ENCODE measurements around the gene NOSTRIN.
"Not testable (repeated sequence)": the region's sequence is repeated elsewhere in the genome, so short reads cannot be mapped to it uniquely, and the experiment has no call there.

NOSTRIN gene

DNA sequence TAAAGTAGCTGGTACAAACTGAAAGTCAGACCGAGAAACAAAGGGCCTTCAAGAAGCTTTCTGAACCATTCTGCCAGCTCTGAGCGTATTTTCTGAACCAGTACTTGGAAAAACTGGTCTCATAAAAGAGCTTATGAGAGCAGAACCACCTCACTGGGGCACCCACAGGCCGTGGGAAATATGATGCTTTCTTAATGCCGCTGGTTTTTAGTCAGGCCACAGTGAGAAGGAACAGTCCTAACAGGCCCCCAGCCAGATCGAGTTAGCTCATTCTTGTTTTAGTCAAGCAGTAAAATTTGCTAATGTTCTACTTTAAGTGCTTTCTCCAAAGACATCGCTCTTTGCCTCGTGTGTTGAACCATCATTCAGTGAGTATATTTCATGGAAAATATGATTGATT is 12.7 kb upstream of the NOSTRIN start:
- no peak for DNase-seq (ENCODE audit: low read depth, low spot score)

DNA sequence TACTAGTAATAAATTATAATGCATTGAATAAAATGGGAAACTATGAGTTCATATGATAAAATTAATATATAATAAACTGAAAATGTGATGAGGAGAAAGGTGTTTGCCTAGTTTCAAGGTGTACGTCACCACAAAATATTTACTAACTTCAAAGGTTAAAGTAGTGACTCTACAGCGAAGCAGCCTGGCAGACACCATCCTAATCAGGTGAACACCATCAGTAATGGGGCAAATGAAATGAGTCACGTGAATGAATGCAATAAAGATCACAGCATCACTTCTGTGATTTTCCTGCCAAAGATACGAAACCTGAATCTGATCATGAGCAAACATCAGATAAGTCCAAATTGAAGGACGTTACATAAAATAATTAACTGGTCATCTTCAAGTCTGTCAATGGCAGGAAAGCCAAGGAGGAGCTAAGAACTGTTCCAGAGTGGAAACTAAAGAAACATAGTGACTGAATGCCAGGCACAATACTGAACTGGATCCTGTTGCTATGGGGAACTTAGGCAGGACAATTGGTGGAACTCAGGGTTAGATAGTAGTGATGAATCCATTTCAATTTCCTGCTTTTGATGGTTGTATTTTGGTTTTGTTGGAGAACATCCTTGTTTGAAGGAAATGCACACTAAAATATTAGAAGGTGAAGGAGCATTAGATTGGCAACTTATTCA is 12.1 kb upstream of the NOSTRIN start:
- DNase-seq (ENCODE audit: low read depth, low spot score) = no peak

DNA sequence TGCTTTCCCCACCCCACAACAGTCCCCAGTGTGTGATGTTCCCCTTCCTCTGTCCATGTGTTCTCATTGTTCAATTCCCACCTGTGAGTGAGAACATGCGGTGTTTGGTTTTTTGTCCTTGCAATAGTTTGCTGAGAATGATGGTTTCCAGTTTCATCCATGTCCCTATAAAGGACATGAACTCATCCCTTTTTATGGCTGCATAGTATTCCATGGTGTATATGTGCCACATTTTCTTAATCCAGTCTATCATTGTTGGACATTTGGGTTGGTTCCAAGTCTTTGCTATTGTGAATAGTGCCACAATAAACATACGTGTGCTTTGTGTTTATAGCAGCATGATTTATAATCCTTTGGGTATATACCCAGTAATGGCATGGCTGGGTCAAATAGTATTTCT is 11.3 kb upstream of the NOSTRIN start:
- not testable (repeated sequence) for DNase-seq (ENCODE audit: low read depth, low spot score)

DNA sequence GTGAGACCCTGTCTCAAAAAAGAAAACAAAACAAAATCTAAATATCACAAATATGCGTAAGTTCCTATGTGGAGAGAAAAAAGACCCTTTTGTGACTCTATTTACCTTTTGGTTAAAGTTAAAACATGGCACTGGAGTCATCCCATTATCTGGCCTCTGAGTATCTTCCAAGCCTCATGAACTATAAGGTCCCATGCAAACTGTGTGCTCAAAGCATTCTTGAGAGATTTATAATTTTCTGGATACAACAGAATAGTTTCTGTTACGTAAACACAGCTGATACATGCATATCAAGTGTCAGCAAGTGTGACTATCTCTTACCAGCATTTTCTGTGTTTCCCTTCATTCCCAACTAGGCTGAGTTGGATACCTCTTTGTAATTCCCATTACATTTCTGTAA is 8.8 kb upstream of the NOSTRIN start:
- no peak for DNase-seq (ENCODE audit: low read depth, low spot score)

DNA sequence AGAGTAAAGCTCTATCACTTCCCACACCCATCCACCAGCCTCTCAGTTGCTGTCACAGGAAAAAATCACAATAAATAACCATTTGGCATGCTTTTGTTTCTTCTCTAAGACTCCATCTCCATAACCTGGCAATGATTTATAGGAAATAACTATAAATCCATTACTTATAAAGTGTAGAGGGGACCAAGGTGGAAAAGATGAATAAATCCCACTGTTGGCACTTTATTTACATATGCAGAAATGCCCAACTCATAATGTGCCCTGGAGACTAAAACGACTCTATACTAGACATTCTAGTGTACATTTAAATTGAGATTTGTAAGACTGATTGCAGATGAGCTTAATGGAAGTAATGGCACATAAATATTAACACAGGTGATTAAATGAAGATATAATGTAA is 7.5 kb upstream of the NOSTRIN start:
- DNase-seq (ENCODE audit: low read depth, low spot score) = no peak

DNA sequence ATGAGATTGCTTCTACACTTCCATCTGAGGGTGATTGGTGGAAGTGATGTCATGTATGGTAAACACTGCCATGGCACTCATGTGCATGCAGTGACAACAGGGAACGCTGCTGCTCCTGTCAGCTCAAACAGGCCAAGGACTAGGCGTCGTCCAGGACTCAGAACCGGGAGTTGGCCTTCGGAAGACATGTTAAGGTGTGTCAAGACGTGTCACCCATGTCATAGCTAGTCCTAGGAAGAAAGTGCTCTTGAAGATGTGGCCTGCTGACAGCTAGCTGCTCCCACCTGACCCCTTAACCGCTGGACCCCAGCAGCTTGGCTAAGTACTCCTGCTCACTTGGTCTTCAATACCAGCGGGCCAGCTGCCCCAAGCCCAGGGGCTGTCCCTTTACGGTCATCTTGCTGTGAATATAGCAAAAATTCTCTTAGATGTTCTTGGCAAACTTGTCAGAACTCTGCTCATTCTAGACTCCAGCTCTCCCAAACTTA is 6.3 kb upstream of the NOSTRIN start:
- DNase-seq (ENCODE audit: low read depth, low spot score) = no peak

DNA sequence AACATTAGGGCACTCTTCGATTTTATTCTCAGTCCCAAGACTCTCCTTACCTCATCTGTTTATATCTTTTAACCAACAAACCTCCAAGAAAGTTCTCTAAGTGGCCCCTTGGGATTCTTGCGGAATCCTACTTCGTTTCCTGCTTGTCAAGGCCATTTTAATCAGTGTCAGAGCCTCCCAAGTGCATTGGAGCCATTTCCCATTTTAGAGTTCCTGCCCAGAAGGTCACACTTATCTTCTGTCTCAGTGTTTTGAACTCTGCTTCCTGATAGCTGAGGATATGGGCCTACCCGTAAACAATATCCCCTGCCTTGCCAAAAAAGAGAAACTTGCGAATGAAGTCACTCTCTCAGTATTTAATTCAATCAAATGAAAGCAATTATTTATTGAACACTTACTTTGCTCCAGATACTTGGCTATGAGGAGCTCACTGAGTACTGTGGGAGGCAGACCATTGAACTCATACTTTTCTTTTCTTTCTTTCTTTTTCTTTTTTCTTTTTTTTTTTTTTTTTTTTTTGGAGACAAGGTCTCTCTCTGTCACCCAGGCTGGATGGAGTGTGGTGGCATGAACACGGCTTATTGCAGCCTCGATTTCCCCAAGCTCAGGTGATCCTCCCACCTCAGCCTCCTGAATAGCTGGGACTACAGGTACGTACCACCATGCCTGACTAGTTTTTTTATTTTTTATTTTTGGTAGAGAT is 5.7 kb upstream of the NOSTRIN start:
- DNase-seq (ENCODE audit: low read depth, low spot score) = no peak

DNA sequence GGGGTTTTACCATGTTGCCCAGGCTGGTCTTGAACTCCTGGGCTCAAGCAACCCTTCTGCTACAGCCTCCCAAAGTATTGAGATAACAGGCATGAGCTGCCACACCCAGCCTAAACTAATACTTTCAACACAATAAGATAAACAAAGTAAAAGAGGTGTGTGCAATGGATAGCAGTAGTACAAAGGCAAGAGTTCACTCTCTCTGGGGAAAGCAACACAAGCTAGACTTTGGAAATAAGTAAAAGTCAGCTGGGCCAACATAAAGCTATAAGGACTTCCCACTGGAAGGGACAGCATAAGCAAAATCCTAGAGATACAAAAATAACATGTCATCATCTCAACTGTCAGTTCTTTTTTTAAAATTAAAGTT is 5.2 kb upstream of the NOSTRIN start:
- DNase-seq (ENCODE audit: low read depth, low spot score) = no peak

DNA sequence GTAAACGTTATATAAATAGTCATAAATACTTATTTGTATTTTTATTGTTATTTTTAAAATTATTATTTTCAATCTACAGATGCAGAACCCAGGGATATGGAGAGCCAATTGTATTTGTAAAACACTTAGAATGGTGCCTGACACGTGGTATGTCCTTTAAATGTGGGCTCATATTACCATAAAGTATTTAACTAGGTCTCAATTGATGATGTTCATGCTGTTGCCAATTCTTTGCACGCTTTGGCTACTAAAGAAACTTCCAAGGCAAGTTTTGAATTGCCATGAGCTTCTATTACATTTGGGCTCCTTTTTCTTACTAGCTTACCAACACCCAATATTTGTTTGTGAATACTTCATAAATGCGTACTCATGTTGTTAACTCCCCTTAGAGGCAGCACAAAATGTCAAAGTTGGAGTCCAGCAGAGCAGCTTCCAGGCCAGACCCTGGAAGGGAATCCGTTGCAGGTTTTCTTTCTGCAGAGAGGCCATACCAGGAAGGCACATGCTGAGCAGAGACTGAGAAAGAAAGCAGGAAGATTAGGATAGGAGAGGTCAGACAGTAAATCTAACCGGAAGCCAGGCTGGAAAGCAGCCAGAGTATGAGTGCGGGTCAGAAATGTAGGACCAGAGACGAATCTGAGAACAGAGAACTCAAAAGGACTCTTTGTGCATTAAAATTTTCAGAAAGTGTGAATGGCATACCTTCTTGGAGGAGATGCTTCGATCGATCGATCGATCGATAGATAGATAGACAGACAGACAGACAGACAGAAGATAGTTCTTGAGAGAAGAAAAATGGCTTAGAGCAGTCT is 4.2 kb upstream of the NOSTRIN start:
- no peak for DNase-seq (ENCODE audit: low read depth, low spot score)

DNA sequence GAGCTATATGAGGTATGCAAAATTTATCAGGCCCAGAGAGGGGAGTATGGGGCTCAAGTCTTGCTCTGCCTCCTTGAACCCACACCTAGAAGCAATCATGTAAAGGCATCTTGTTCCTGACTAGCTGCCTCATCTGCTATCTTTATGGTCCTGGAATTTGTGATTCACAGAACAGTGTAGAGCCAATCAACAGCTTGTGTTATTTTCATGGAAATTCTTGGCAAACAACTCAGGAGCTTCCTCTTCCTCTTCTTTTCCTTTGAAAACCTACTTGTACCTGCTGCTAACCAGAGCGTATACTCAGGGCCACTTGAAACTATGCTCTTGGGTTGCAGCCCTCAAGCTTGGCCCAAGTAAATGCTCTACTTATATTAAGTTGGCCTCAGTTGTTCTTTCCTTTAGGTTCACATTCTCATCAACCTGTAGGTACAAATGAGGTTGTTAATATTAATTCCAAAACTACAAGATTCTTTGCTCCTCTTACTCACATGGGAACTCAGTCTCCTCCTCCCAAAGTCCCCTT is 3.5 kb upstream of the NOSTRIN start:
- no peak for DNase-seq (ENCODE audit: low read depth, low spot score)

DNA sequence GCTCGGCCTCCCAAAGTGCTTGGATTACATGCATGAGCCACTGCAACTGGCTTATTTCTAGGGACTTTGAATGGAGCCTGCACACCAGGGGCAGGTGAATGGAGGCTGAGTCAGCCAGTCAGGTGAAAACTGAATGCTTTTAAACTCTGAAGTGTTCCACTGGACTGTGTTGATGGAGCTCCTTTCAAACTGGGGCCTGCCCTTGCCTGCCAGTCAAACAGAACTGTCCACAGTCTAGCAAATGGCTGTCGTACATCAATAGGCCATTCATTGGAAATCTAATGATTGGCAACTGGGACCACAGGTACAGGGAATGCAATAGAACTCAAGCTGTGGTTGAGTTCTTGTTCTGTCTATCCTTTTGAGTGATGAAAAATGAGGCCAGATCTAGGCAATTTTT is 966 bp upstream of the NOSTRIN start:
- DNase-seq (ENCODE audit: low read depth, low spot score) = no peak

DNA sequence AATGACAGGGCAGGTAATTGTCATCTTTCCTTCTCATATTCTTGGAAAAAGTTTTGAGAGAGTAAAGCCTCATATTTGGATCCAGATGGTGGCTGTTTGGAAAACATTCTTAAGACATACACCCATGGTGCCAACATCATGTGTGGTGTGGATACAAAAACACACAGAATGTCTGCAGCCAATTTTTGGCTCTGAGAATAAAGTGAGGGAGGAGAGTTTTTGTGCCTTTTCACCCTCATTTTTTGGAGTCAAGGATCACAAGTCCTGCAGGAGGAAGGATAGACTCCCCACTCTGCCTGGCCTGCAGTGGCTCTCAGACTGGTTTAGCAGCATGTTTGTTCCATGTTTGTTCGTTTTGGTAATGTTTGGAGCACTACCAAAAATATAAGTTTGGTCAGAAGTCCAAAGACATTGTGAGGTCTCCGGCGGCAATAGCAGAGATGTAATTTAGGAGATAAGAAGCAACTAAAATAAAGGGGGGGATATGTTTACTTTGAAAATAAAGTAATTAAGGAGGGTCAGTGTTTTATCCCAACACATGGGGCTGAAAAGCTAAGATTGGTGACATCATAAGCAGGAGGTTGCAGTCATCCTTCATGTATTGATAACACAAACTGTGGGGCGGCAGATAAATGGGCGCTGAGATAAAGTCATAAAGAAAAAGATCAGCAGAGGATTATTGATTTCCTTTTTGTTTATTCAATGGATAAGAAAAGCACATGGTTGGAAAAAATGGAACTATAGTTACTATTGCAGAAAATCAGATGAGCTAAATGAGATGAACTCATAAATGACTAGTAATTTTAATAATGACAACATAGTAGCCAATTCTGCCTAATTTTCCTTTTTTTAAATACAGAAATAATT is 655 bp downstream of the NOSTRIN start:
- DNase-seq (ENCODE audit: low read depth, low spot score) = no peak

DNA sequence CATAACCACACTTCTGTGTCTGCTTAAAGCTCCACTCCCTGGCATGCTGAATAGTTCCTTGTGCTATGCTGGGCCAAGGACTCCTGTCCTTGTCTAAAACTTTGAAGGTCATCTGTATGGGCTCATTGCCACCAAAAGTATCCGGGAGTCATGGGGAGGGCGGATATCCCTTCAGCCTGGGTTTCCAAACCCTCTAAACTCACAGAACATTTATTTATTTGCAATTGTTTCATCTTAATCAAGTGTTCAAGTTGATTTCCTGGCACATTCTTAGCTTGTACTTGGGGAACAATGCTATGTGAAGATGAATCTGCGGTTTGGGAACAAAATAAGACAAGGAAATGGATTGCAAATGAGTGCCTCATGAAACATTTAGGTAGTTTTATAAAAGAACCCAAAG is 1.8 kb downstream of the NOSTRIN start:
- DNase-seq (ENCODE audit: low read depth, low spot score) = no peak

DNA sequence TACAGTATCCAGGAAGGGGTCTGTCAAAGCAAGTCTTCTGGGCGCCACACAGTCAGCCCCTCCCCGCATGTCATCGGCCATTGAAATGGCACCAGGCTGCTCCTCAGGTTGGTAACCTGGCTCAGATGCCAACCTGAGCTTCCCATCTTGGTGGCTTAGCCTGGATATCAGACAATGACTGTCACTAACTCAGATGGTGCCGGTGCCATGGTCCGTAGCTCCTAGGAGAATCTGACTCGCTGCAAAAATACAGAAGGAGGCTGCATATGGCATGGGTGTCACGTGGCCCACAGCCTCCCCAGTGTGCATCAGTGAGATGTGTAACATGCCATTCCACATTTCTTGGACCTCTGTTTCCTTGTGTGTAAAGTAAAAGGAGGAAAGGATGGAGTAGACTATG is 3.2 kb downstream of the NOSTRIN start:
- no peak for DNase-seq (ENCODE audit: low read depth, low spot score)

DNA sequence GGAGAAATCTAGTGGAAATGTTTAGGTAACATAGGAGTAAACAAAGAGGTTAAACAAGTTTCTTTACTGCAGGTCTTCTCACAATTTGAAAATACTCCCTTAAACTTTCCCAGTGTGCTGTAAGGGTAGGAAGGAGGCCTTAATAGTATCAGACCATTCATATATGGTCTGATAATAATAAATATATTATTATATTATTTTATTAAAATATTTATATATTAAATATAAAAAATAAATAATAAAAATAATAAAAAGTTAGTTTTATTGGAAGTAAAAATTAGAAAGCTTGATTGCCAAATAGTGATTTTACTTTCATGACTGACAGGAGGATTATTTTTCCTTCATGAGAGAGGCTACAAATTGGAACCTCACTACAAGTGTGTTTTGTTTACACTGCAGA is 7.1 kb downstream of the NOSTRIN start:
- no peak for DNase-seq (ENCODE audit: low read depth, low spot score)

DNA sequence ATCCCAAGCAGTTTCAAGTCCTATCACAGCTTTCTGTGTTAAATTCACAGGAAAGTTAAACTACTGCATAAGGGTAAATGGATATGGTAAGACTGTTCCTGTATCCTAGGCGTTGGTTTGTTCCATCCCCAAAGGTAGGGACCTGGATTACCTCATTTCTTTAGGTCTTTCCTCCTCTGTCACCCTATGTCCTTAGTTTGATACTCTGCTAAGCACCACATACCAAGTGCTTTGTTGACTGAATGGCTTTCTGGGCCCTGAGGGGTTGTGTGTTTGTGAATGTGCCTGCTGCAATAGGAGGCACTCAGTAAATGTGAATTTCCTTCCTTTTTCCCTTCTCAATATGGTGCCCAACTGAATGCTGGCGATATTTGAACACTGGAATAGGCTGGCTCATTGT is 7.8 kb downstream of the NOSTRIN start:
- no peak for DNase-seq (ENCODE audit: low read depth, low spot score)

DNA sequence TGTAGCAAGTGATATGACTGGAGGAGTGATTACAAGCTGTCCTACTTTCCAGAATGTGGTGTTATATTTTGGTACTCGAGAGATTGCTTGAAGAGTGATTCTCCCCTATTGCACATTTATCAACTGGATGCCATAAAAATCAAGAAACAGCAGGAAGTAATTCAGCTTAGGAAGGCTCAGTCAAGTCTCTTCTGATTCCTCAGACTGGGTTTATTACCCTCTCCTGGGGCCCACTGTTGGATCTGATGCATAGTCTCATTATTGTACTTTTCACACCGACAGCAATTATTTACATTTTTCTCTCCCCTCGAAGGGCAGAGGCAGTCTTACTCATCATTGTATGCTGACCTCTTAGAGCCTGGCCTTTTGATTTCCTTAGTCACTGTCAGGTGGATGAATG is 9.3 kb downstream of the NOSTRIN start:
- no peak for DNase-seq (ENCODE audit: low read depth, low spot score)

DNA sequence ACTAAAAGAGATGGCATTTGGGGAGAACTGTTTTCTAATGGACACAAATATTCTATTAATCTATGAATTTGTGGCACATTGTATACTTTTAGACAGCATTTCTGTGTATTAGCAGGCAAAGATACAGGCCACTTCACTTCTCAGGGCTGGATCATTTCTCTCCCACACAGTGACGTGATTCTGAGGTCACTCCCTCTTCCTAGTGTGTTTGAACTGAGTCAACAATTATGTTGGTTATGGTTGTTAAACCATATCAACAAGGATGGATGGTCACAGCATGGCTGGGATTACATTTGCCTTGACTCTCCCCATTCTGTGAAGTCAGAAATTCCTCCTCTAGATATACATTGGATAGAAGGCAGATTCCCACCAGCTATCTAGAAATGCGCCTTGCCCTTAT is 11.6 kb downstream of the NOSTRIN start:
- DNase-seq (ENCODE audit: low read depth, low spot score) = no peak

DNA sequence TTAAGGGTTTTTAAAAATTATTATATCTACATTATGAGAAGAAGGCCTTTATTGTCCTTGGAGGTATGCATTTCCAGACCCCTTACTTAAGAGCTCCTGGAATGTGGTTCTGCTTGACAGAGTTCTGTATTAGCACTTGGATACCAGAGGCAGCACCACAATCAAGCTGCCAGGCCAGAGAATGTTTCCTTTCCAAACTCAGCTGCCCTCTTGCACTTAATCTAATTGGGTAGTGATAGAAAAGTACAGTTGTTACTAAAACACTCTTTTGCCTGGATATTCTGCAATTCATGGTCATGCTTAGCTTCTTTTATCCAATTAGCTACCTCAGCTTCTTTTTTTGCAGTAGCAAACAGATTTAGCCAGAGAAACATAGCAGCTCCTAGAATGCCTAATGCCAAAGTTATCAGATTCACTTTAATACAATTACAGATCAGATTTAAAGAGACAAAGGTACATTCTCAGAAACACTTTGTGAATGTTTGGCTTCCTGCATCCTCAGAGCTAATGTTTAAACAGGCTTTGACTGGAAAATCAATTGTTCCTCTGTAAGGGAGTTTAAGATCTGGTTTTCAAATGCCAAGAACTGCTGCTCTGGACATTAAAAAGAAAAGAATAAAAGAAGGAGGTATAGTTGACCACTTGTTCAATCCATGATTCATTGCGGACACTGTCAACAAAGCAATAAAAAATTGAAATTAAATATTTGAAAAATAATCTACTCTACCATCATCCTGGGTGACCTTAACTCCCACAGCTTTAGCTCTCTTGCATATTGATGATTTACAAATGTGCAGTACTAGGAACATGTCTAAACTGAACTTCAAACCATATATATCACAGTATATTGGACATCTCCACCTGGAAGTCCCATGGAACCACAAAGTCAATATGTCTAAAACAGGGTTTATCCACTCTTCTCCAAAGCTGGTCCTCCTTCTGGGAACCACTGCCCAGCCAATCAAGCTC is 12.8 kb downstream of the NOSTRIN start:
- DNase-seq (ENCODE audit: low read depth, low spot score) = no peak

DNA sequence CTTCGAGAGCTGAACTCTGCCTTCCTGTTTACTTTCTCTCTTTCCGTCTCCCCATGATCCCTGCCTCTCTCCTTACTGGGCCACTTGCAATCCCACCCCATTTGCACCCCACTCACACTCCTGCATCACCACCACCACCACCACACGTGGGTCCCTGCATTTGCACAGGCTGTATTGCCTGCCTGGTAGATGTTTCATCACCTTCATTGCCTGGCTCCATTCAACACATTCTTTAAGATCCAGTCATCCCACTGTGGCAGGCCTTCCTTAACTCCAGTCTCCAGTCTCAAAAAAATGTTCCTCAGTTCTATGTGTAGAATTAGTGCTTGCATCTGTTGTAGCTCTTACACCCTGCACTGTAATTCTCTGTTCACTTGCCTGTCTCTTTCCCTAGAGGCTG is 13.9 kb downstream of the NOSTRIN start:
- DNase-seq (ENCODE audit: low read depth, low spot score) = no peak
